GM21528 (cell line): ENCODE data around the gene NSG1.
"Not testable (repeated sequence)": the region's sequence is repeated elsewhere in the genome, so short reads cannot be mapped to it uniquely, and the experiment has no call there.

Source experiments
- ATAC-seq: cut with Tn5 transposase; IDR thresholded peaks from one replicate; pipeline ENCODE4 v1.9.1; 2021; ENCODE audit warnings: mild to moderate bottlenecking, moderate library complexity; ENCODE audit not compliant: unreplicated experiment, low FRiP score

The NSG1 gene, protein sequence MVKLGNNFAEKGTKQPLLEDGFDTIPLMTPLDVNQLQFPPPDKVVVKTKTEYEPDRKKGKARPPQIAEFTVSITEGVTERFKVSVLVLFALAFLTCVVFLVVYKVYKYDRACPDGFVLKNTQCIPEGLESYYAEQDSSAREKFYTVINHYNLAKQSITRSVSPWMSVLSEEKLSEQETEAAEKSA

DNA sequence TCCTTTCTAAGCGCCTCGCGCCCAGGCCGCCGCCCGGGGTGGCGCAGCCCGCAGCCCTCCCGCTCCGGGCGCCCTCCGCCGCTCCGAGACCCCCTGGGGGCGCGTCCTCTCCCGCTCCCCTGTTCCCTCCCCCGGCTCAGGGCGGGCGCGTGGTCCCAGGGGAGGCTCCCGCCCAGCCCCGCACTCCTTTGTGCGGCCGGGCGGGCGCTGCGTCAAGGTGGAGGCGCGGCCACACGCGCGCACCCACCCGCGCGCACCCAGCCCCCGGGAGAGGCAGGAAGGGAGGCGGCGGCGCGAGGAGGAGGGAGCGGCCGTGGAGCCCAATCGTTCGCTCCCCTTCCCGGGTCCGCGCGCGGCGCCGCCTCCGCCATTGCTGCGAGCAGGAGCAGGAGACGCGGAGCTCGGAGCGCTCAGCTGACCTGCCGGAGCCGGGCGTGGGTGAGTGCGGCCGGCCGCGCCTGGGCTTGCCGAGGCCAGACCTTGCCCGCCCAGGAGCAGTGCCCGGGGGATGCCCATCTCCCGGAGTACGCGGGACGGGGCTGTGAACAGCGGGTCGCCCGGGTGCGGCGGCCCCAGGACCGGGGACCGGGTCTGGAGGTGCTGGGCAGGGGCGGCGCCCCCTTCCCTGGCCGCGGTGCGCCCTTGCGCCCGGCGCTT, at the start of gene NSG1:
NSG1 (plus strand) TSS at position 367 of the 657 bp plus-strand sequence. CDS start 528 bp downstream, outside the sequence.
- no peak for ATAC-seq

DNA sequence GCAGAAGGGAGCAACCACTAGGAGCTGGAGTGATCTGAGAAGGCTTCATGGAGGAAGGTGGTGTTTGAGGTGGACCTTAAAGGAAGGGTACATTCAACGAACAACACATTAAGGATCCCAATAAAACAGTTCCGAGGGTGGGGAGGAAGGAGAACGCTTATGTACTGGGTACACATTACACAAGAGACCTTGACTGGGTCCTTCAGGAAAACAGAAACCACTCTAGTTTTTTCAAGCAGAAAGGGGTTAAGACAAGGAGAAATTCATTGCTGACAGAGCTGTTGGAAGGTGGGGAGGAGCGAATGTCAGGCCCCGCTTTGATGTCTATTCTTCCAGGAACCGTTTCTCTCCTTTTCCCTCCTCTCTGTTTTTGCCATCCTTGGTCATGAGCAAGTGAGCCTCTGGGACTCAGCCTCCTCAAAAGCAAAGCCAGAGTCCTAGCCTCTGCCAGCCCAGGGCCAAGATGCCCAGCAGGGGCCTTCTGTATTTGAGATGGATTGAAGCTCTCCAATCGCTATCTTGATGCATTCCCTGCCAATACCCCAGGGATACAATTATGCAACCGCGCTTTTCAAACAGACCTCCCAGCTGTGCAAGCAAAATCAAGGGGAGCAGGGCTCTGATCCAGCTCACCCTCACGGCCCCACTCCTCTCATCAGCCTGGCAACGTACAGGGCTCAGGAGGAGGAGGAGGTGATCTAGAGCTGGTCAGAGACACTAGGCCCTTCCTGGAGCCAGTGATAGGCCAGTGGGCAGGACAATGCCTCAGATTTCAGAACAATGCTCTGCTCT, 48.5 kb upstream of the NSG1 start:
- ATAC-seq, result no peak

DNA sequence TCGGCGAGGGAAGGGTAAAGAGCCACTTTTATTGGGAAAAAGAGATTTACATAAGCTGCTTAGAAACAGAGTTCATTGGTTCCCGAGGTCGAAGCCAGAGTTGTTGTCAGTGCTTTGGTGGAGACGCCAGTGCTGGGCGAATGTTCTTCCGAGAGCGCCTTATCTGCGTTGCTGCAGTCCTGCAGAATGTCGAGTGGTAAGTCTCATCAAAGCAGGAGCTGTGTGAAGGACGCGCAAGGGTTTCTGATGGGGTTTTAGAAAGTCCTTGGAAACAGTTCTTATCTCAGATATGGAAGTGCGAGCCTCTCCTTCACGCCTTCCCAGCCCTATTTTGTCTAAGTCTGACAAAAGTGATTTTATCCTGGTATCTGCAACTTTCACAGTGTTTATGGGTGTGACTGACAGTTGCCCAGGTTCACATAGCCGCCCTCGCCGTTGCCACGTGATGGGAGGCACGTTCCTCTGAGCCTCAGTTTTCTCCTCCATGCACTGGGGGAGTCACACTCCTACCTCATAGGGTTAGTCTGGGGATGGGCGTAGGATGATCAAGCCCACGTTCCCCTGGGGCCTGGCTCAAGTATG, 47.3 kb upstream of the NSG1 start:
- no peak for ATAC-seq

DNA sequence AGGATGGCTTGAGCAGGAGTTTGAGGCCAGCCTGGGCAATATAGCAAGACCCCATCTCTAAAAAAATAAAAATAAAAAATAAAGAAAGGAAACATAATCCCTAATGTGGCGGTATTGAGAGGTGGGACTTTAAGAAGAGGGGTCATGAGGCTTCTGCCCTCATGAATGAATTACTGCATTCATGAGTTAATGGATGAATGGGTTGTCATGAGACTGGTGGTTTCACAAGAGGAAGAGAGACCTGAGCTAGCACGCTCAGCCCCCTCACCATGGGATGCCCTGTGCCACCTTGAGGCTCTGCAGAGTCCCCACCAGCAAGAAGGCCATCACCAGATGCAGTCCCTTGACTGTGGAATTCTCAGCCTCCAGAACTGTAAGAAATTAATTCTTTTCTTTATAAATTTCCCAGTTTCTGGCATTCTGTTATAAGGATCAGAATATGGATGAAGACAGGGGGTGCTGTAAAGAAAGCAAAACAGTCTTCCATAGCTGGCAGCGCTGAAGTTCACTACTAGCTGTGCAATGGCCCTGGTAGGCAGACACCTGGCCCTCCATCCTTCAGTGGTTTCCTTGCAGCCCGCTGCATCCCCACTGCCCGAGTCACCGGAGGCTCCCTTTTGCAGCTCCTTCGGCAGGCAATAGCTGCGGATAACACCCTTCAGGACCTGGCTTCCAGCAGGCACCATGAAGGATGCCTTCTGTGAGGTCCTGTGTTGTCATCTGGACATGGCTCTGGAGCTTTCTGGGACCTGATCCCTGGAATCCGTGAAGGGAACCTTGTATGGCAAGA, 44.8 kb upstream of the NSG1 start:
- no peak for ATAC-seq

DNA sequence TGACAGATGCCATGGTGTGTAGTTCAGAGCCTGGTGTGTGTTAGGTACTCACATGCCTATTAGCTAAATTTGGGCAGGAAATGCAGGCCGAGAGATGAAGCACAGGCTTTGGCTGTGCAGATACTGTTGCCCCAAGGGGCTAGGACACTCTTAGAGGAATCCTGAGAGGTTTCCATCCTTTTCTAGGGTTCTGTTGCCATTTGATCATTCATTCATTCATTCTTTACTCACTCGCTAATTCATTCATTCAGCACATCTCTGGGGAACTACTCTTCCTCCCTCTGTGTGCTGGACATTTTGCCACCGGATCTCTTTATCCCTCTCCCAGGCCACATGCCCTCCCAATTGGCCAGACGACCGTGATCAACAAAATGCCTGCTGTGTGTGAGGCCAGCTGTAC, 43.9 kb upstream of the NSG1 start:
- ATAC-seq, result no peak

DNA sequence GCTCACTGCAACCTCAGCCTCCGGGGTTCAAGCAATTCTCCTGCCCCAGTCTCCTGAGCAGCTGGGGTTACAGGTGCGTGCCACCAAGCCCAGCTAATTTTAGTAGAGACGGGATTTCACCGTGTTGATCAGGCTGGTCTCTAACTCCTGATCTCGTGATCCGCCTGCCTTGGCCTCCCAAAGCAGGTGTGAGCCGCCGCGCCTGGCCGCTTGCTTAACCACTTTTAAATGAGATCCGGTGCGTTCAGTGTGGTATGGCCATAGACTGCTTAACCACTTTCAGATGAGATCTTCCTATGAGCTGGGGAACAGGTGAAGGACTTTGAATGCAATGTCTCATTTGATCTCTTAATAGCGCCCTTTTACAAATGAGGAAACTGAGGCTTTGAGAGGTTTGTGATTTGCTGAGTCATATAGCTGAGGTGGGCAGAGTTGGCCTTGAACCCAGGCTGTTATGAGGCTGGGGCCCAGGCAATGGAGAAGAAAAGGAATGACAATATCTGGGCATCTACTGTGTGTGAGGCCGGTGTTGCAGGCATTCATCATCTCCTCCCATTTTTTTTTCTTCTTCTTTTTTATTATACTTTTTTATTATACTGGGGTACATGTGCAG, 41.9 kb upstream of the NSG1 start:
- ATAC-seq, result peak; percentile 89

DNA sequence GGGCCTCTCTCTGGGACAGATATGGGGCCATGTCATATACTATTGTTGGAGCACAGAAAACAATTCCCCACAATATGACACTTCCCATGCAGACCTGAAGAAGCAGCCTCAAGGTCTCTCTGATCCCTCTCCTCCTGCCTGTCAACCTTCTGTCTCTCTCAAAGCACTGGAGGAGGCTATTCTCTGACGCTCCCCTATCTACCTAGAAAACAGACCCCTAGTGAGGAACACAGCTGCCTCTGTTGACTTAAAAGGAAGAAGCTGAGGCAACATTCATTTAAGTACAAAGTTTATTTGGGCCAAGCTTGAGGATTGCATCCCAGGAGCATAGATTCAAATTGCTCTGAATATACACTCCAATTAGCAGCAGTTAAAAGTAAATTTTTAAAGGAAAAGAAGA, 39.3 kb upstream of the NSG1 start:
- ATAC-seq, result no peak

DNA sequence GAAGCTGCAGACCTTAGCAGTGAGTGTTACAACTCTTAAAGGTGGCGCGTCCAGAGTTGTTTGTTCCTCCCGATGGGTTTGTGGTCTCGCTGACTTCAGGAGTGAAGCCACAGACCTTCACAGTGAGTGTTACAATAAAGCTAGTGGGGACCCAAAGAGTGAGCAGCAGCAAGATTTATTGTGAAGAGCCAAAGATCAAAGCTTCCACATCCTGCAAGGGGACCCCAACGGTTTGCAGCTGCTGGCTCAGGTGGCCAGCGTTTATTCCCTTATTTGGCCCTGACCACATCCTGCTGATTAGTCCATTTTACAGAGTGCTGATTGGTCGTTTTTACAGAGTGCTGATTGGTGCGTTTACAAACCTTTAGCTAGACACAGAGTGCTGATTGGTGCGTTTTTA, 38.3 kb upstream of the NSG1 start:
- not testable (repeated sequence) for ATAC-seq

DNA sequence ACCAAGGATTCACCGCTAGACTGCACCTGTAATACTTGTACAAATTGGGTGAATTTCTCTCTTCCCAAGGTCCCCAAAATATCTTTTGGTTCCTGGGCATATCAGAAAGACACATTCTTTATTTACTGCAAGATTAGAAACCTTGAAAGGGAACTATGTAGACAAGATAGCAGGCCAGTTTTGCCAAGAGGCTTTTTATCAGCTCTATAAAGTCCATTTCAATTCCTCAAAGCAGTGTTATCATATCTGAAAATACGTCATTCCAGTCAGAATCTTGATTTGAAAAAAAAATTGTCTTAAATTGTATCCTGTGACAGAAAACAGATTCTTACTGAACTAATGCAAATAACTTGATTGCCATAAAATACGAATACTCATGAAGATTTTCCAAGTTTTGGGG, 37.0 kb upstream of the NSG1 start:
- no peak for ATAC-seq

DNA sequence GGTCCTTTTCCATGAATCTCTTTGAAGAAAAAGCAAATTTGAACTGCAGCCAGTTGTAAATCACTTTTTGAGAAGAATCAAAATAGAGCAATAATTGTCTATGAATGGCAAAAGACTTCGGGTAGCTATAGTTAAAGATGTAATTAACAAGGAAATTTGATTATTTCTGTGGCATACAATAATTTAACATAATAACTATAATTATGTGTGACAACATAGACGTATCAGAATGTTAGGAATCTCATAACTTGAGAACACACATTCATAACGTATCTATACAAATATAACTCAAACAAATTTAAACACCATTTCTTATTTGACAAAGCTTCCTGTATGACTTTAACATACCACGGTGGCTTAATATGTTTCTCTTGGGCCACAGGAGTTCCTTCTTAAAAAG, 36.0 kb upstream of the NSG1 start:
- no peak for ATAC-seq

DNA sequence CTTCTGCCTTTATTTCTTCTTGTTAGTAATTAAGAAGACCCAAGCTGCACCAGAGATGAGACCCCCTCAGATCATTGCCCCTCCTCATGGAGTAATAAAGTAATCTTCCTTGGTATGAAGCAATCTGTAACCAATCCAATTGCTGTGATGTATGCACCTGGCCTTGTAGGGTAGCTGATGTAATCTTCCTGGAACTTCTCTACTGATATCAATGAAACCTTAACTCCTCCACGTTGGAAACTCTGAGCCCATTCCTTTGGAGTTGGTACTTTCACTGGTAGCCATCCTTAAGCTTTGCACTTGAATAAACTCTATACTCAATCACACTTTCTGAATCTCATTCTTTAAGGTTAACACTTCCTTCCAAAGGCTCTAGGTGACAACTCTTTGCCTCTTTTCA, 31.6 kb upstream of the NSG1 start:
- no peak for ATAC-seq

DNA sequence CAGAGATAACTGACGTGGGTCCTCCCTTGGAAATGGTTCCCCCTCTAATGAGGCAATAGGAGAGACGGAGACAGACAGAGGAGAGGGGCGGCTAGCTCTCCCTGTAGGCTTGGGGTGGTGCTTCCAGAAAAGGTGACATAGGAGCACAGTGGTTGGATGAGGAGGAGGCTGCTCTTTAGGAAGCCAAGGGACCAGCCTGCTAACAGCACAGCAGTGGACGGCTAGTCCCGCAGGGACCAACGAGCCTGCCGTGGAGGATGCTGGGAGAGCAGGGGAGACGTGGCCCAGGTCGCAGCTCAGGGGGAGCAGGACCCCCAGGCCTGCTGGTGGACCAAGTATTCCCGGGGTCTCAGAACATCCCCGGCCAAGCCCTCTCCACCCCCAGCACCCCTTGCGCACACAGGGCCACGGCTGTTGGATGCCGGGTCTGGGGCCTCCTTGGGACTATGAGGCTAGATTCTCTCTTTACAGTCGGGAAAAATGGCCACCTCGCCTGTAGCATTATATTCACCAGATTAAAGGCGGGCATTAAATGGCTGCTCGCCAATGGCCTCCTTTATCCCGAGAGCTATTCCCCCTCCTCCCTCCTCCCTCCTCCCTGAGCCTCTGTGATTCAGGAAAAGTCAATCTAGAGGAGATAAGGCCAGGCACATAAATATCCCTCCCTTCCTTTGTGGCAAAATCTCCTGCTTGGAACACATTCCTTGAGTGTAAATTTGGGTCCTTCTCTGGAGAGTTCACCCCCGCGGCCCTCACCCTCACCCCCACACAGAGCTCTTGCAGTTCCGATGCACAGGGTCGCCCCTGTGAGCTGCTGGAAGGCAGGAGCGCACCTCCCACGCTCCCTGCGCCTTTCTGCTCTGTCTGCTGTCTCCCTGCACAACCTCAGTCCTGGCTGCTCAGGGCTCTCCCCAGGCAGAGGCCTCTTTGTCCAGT, 30.5 kb upstream of the NSG1 start:
- ATAC-seq, result no peak

DNA sequence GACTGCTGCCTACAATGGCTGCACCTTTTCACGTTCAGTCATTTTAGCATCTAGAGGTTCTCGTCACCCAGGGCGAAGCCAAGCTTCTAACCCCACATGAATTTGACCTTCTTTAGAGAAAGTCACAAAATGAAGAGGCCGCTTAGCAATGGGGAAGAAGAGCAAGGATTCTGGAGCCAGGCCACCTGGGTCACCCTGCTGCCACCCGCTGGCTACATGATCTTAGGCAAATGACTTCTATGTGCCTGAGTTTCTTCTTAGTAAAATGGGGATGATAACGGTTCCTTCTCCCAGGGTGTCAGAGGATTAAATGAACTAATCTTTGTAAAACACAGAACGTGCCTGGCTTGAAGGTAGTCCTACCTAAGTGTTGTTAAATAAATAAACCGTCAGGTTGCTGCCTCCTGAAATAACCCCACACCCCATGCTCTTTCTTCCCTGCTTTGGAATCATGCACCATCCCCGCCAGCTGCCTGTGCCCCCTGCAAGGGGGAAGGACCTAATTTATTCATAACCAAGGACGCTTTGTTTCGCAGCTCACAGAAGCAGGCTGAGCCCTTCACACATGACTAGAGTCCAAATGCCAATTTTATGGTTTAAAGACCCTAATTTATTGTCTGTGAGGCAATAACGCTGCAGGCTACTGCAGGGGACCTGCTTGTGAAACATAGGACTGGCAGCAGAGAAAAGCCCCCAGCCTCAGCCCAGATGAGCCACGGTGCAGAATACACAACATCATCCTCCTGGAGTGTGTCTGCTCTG, 28.6 kb upstream of the NSG1 start:
- no peak for ATAC-seq

DNA sequence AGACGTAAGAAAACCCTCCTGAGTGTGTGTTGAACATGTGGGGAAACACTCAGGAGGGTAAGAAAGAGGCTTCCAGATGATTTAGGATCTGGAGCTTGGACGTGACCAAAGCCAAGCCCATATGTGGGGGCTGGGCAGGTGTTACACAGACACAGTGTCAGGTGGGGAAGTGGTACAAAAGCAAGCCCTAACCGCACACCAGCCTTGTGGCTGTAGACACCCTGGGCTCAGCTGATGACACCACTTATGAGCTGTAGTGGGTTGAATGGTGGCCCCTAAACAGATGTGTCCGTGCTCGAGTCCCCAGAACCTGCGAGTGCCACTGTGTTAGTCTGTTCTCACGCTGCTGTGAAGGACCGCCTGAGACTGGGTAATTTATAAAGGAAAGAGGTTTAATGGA, 25.0 kb upstream of the NSG1 start:
- ATAC-seq, result no peak

DNA sequence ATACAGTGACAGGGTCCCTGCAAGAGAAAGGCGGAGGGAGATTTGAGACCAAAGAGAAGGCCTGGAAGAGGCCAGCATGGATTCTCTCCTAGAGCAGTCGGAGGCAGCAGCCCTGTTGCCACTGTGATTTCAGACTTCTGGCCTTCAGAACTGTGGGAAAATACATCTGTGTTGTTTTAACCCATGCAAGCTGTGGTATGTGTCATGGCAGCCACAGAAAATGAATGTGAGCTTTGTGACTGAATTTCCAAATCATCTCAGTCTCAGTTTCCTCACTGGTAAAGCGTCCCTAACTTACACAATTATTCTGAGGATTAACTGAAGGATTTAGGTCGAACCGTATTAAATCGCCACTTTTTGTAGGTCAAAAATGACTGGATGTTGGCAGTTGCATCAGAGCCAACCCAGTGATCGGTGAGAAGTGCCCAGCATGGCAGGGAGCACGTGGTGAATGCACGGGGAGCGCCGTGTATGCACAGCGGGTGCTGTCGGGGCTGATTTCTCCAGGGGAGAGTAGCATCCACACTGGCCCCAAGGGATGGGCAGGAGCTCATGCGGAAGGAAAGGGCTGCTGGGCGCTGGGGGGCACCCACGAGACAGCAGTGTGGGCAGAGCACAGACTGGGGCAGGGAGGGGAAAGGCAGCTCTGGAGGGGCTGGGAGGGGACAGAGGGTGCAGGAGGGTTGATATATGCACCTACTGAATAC, 23.8 kb upstream of the NSG1 start:
- no peak for ATAC-seq

DNA sequence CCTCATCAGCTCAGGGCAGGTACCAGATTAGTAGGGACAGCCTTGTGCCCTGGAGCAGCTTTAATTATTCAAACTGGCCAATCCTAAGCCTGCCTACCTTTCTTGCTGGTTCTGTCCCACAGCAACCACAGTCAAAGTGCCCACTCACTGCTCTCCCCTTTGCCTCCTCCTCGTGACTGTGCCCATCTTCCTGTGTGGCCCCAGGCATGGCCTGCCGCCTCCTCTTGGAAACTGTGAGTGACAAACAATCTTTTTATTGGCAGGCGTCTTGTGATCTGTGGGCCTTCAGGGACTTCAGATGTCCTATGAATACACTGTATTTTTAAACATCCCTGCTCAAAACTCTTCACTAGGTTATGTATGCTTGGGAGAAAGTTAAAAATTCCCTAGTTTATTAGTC, 22.8 kb upstream of the NSG1 start:
- ATAC-seq, result no peak

DNA sequence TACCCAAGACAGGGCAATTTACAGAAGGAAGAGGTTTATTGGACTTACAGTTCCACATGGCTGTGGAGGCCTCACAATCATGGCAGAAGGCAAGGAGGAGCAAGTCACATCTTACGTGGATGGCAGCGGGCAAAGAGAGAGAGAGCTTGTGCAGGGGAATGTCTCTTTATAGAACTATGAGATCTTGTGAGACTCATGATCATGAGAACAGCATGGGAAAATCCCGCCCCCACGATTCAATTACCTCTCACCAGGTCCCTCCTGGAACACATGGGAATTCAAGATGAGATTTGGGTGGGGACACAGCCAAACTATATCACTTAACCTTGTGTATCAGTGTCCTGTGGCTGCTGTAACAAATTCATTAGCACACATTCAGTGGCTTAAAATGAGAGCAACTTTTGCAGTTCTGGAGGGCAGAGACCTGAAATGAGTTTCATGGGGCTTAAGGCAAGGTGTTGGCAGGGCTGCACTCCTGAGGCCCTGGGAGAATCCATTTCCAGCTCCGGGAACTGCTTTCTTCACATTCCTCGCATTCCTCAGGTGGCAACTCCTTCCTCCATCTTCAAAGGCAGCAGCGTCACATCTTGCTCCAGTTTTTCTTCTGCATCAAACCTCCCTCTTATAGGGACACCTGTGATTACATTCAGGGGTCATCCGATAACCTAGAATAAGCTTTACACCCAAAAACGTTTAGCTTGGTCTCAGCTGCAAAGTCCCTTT, 22.3 kb upstream of the NSG1 start:
- ATAC-seq, result no peak
